K562 (cell line): ENCODE results near the gene ZCCHC24. TPM values are rescaled to one million over a fixed set of nuclear protein-coding genes. Genes with fewer than 3 reads are reported as not detected.

ENCODE experiments used
- ATAC-seq: fragments of 200-7000 bp; cut with Tn5 transposase; 3 replicates; pipeline ENCODE4 v1.9.1; 2020; ENCODE audit warnings: moderate library complexity
- BruUV-seq: library from RNA; stranded (reverse); fragments of 400-500 nt; replicated peaks from 2 replicates; lab custom pipeline; 2021; lab: Mats Ljungman, UMichigan
- CTCF ChIA-PET: fragments of 300-600 bp; formaldehyde crosslinking; extraction: SDS; loops from one replicate; lab custom pipeline; 2021; ENCODE audit warnings: low intra/inter-chr PET ratio; lab: Yijun Ruan, JAX
- POLR2A ChIA-PET: fragments of 300-600, 350-650 bp; sonication (Branson Sonifier 250); formaldehyde crosslinking; extraction: SDS; loops from one replicate; lab custom pipeline; 2021; ENCODE audit warnings: antibody characterized with exemption, inconsistent platforms; lab: Yijun Ruan, JAX
- DNase-seq, 4 experiments: peaks; one replicate each; pipeline versions ENCODE4 v3.0.0 to v3.0.0-alpha.2; 2011 to 2018; ENCODE audit warnings: low spot score in 3 of 4, mixed read lengths in 3 of 4; ENCODE audit errors: extremely low read depth in 1 of 4
- FAIRE-seq: peaks from 2 replicates; lab custom pipeline; 2011; peaks lifted over from hg19 to GRCh38; lab: Jason Lieb, UNC
- H2AFZ ChIP-seq: 2 replicates; pipeline ENCODE4 v1.6.0; 2011; ENCODE audit warnings: low read depth, low read length, control low read depth, inconsistent platforms
- H3K27ac ChIP-seq: fragments of 200-600 bp; 3 replicates; pipeline ENCODE4 v1.8.0; 2011; ENCODE audit warnings: low read depth, mild to moderate bottlenecking, control low read depth, inconsistent platforms, low read length, moderate library complexity, mixed read lengths; ENCODE audit errors: extremely low read depth
- H3K27me3 ChIP-seq, 2 experiments: fragments of 300-600 bp in 1 of 2; 2 replicates in 1 of 2; 3 replicates in 1 of 2; pipeline versions ENCODE4 v1.6.0 to v1.8.0; 2011; ENCODE audit warnings: inconsistent platforms in 2 of 2, low read length in 2 of 2, mild to moderate bottlenecking in 1 of 2, mixed read lengths in 1 of 2, moderate library complexity in 1 of 2; ENCODE audit not compliant: control insufficient read depth in 2 of 2, insufficient read depth in 2 of 2
- H3K36me3 ChIP-seq: fragments of 300-600 bp; 3 replicates; pipeline ENCODE4 v1.8.0; 2011; ENCODE audit warnings: mild to moderate bottlenecking, low read length, inconsistent platforms; ENCODE audit not compliant: control insufficient read depth, insufficient read depth
- H3K4me1 ChIP-seq, 2 experiments: fragments of 200-600 bp in 1 of 2; replicated peaks in 1 of 2; 2 replicates in 1 of 2; 3 replicates in 1 of 2; pipeline versions ENCODE4 v1.5.1 to v1.8.0; 2011; ENCODE audit warnings: inconsistent platforms in 2 of 2, low read length in 2 of 2, mild to moderate bottlenecking in 1 of 2, mixed read lengths in 1 of 2, moderate library complexity in 1 of 2; ENCODE audit not compliant: control insufficient read depth in 2 of 2, insufficient read depth in 2 of 2
- H3K4me2 ChIP-seq: 2 replicates; pipeline ENCODE4 v1.6.1; 2011; ENCODE audit warnings: low read length, control low read depth, inconsistent platforms, mixed read lengths; ENCODE audit not compliant: insufficient read depth
- H3K4me3 ChIP-seq: fragments of 200-600 bp; sonication (generic), shearing (Covaris generic); 2 replicates; pipeline ENCODE4 v1.5.1; 2016; ENCODE audit warnings: control low read depth, inconsistent platforms
- H3K79me2 ChIP-seq: fragments of 200-600 bp; 3 replicates; pipeline ENCODE4 v1.8.0; 2011; ENCODE audit warnings: low read length, inconsistent platforms; ENCODE audit not compliant: control insufficient read depth, insufficient read depth
- H3K9ac ChIP-seq, 2 experiments: 2 replicates each; pipeline versions ENCODE4 v1.6.0 to v1.6.1; 2011; ENCODE audit warnings: low read depth in 2 of 2, low read length in 2 of 2, control low read depth in 1 of 2, inconsistent platforms in 1 of 2, mild to moderate bottlenecking in 1 of 2, mixed read lengths in 1 of 2; ENCODE audit not compliant: insufficient read depth in 1 of 2
- H3K9me1 ChIP-seq: one replicate; pipeline ENCODE4 v1.6.0; 2011; ENCODE audit warnings: inconsistent platforms, mild to moderate bottlenecking, low read length, moderate library complexity; ENCODE audit not compliant: control insufficient read depth, insufficient read depth
- H3K9me3 ChIP-seq: replicated peaks from 2 replicates; pipeline ENCODE4 v1.5.1; 2011; ENCODE audit warnings: low read depth, low read length, inconsistent platforms; ENCODE audit not compliant: control insufficient read depth, insufficient read depth
- H4K20me1 ChIP-seq: replicated peaks from 2 replicates; pipeline ENCODE4 v1.6.1; 2011; ENCODE audit warnings: low read length, inconsistent platforms, mixed read lengths; ENCODE audit not compliant: control insufficient read depth, insufficient read depth
- BHLHE40 ChIP-seq: IDR thresholded peaks from 2 replicates; pipeline ENCODE4 v1.6.1; 2011; ENCODE audit warnings: low read length, improper control_type of control experiment
- ETV6 ChIP-seq, 3 experiments: fragments of 150-350 bp in 1 of 3; sonication (generic) in 1 of 3; formaldehyde crosslinking in 1 of 3; IDR thresholded peaks; 2 replicates each; pipeline versions ENCODE4 v1.6.1 to v1.8.0; 2014 to 2022; ENCODE audit warnings: borderline replicate concordance in 2 of 3, low read depth in 2 of 3, antibody characterized with exemption in 1 of 3, low read length in 1 of 3, mild to moderate bottlenecking in 1 of 3, missing genetic modification reagents in 1 of 3
- KLF13 ChIP-seq: fragments of 450-650 bp; IDR thresholded peaks from 2 replicates; pipeline ENCODE4 v1.6.1; 2016; ENCODE audit warnings: missing genetic modification characterization, low read depth, mild to moderate bottlenecking, missing compliant biosample characterization, moderate library complexity, borderline replicate concordance
- MIER1 ChIP-seq: fragments of 450-650 bp; IDR thresholded peaks from 2 replicates; pipeline ENCODE4 v1.6.1; 2016; ENCODE audit warnings: antibody characterized with exemption, mild to moderate bottlenecking, low read depth
- NCOA6 ChIP-seq: fragments of 450-650 bp; IDR thresholded peaks from 2 replicates; pipeline ENCODE4 v1.6.1; 2017; ENCODE audit warnings: mild to moderate bottlenecking
- POLR2AphosphoS2 ChIP-seq: IDR thresholded peaks from 2 replicates; pipeline ENCODE4 v1.6.1; 2012; ENCODE audit warnings: low read length, improper control_type of control experiment
- RBM22 ChIP-seq: fragments of 200-400 bp; formaldehyde crosslinking; IDR thresholded peaks from 2 replicates; pipeline ENCODE4 v1.6.1; 2018; ENCODE audit warnings: low read length, low read depth; ENCODE audit not compliant: poor library complexity, severe bottlenecking
- RUNX1 ChIP-seq: sonication (generic); IDR thresholded peaks from 2 replicates; pipeline ENCODE4 v1.6.1; 2016; ENCODE audit warnings: antibody characterized with exemption, low read depth
- TEAD2 ChIP-seq: fragments of 450-650 bp; IDR thresholded peaks from 2 replicates; pipeline ENCODE4 v1.6.1; 2016; ENCODE audit warnings: missing genetic modification characterization, control low read depth, missing compliant biosample characterization
- ZZZ3 ChIP-seq: fragments of 450-650 bp; IDR thresholded peaks from 2 replicates; pipeline ENCODE4 v1.6.1; 2016; ENCODE audit warnings: antibody characterized with exemption, mild to moderate bottlenecking, moderate library complexity
- WGBS: fragments of 100-300 bp; shearing (Covaris generic); methylation state at CpG from one replicate; pipeline ENCODE4 v1.1.6; 2016; ENCODE audit warnings: low coverage, mixed read lengths; ENCODE audit not compliant: insufficient coverage; ENCODE audit errors: missing lambda C conversion rate; 5-methylcytosine and 5-hydroxymethylcytosine counted together
- in situ Hi-C: fragments of 300-500 bp; cut with MboI; formaldehyde crosslinking; loops from 4 replicates; pipeline ENCODE4 v1.15.0; 2018; ENCODE audit warnings: inconsistent platforms, mixed read lengths
- intact Hi-C: fragments of 100-400 bp; cut with micrococcal nuclease; formaldehyde crosslinking; loops from 2 replicates; pipeline ENCODE4 v1.14.2; 2022
- polyA plus RNA-seq, 8 experiments: library from polyadenylated mRNA; depleted of rRNA in 4 of 8; stranded (reverse) in 5 of 8; unstranded in 3 of 8; fragments of >200 nt; fragmentation: Nextera tagmentation in 2 of 8; fragmentation: Illumina TruSeq in 1 of 8; extraction: Ambion mirVana in 2 of 8; extraction: Trizol in 1 of 8; gene quantifications; 2 replicates each; pipeline versions ENCODE4 v1.2.1 to v1.2.3, GENCODE V29; 2011 to 2014; ENCODE audit warnings: inconsistent platforms in 1 of 8, missing spikeins in 1 of 8
- total RNA-seq, 7 experiments: library from RNA; depleted of rRNA in 6 of 7; stranded (reverse); fragments of >200 nt in 6 of 7; fragmentation: Illumina TruSeq in 2 of 7; extraction: Trizol in 2 of 7; gene quantifications; 2 replicates each; pipeline versions ENCODE4 v1.2.1 to v1.2.3, GENCODE V29; 2011 to 2021; ENCODE audit warnings: low replicate concordance in 1 of 7
- TF ChIP-seq, protein P1 (sequence below): sonication (generic); formaldehyde crosslinking; IDR thresholded peaks from 2 replicates; pipeline ENCODE4 v1.9.0; 2022; ENCODE audit warnings: mild to moderate bottlenecking, missing genetic modification reagents

The ZCCHC24 gene
- total and polyA plus RNA-seq, 9 of the 15 experiments (the other 6 are each of a cell fraction or from before 2014, with no cell fraction given), result 0.84 to 11.0 (median 4.6) TPM

DNA sequence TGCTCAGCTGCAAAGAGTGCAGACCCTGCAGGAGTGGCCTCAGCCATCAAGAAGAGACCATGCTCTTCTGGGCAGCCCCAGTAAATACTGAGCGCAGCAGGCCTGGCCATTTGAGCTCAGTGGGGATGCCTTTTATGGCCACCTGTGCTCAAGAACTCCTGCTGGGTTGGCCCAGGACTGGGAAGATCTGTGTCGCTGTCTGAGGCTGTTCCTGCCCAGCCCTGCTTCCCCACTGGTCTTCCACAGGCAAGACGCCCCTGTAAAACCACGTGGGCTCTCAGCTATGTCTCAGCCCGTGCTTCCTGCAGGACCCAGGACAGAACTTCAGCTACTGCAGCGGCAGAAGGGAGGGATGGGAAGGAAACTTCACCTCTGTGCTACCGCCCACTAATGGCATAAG, 108.7 kb downstream of the ZCCHC24 start:
- no peak overlapping the region for H2AFZ ChIP-seq
- H3K79me2 ChIP-seq, result no peaks in the 10 kb centered on the region
- BruUV-seq, result no TSS peak
- peak overlapping the region in 1 of 2 experiments; percentile 69; a peak in 1 of 4 replicates for H3K9ac ChIP-seq
- FAIRE-seq (no peak), DNase-seq (no peak), ATAC-seq (no peak)
- H3K36me3 ChIP-seq, result no peaks in the 10 kb centered on the region
- in situ Hi-C loops (loop anchor here (5.0 kb wide), 1 partner anchor 49 kb away; no protein-coding TSS in a partner anchor), intact Hi-C loops (no loop called here)
- no peaks in the 10 kb centered on the region for H3K9me1 ChIP-seq
- ChIA-PET CTCF (no interaction called here), POLR2A (interaction anchor here (0.6 to 1.4 kb wide), 5 partner anchors 8 to 80 kb away, joined by 3 to 6 read pairs (median 4); no protein-coding TSS in a partner anchor)
- peaks cover 0 to 21% of the 10 kb centered on the region in 2 experiments; a peak in 2 of 5 replicates for H3K27me3 ChIP-seq
- no peaks in the 10 kb centered on the region for H3K4me1 ChIP-seq
- TF ChIP-seq RUNX1, result no peak
- TF ChIP-seq, protein P1, sequence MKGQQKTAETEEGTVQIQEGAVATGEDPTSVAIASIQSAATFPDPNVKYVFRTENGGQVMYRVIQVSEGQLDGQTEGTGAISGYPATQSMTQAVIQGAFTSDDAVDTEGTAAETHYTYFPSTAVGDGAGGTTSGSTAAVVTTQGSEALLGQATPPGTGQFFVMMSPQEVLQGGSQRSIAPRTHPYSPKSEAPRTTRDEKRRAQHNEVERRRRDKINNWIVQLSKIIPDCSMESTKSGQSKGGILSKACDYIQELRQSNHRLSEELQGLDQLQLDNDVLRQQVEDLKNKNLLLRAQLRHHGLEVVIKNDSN (CRISPR knock-in tag), result peak; percentile 43; the same call in 1 of the 2 replicates
- 12% methylated on average over 6 of the region's 7 CpGs for WGBS
- no peak overlapping the region for H3K4me3 ChIP-seq
- H4K20me1 ChIP-seq, result peaks cover 5% of the 10 kb centered on the region; the same call in 1 of the 2 replicates
- H3K4me2 ChIP-seq, result no peak overlapping the region
- H3K9me3 ChIP-seq, result no peaks in the 10 kb centered on the region
- no peak overlapping the region for H3K27ac ChIP-seq

GRCh38 chr10:79336276-79336675, 109.1 kb downstream of the ZCCHC24 start:
- POLR2A ChIA-PET, result interaction anchor here (0.6 to 1.4 kb wide), 4 partner anchors 9 to 79 kb away, joined by 3 to 6 read pairs (median 5); no protein-coding TSS in a partner anchor
- Histone ChIP-seq H3K9me1 (no peaks in the 10 kb centered on the region), H3K4me1 (no peaks in the 10 kb centered on the region), H2AFZ (no peak overlapping the region), H3K27ac (no peak overlapping the region), H3K4me3 (no peak overlapping the region), H3K9ac (0 out of 4 replicates have a peak overlapping the region, but pooled peaks of 1 of the 2 experiments have one; percentile 69), H3K27me3 (peaks cover 0 to 25% of the 10 kb centered on the region in 2 experiments; a peak in 2 of 5 replicates), H3K36me3 (no peaks in the 10 kb centered on the region), H3K79me2 (no peaks in the 10 kb centered on the region), H3K9me3 (no peaks in the 10 kb centered on the region), H3K4me2 (no peak overlapping the region), H4K20me1 (peaks cover 5% of the 10 kb centered on the region; the same call in 1 of the 2 replicates)
- ATAC-seq, result no peak; the same call in 1 of the 3 replicates
- DNase-seq, result no peak
- 49% methylated on average over 3 of the region's 3 CpGs for WGBS
- intact Hi-C loops, result no loop called here
- TF ChIP-seq ETV6 (IDR thresholded peaks at IDR 0.05; ENCODE audit: borderline replicate concordance in 1 of 2, low read depth in 2 of 2, low read length in 1 of 2), result no peak
- no peak for TF ChIP-seq ETV6 (CRISPR knock-in tag; IDR thresholded peaks at IDR 0.05; ENCODE audit: borderline replicate concordance)
- no peak for TF ChIP-seq MIER1
- TF ChIP-seq ZZZ3, result no peak
- no peak for TF ChIP-seq KLF13 (tag)
- TF ChIP-seq NCOA6, result no peak
- no peak for TF ChIP-seq BHLHE40
- TF ChIP-seq RBM22, result no peak
- no peak for TF ChIP-seq POLR2AphosphoS2
- TF ChIP-seq TEAD2, result no peak
- no TSS peak for BruUV-seq
- CTCF ChIA-PET, result no interaction called here
- in situ Hi-C loops, result loop anchor here (5.0 kb wide), 1 partner anchor 49 kb away; no protein-coding TSS in a partner anchor
- FAIRE-seq, result peak; percentile 56
